B cell (primary cell): ENCODE results near the gene LCN12. TPM values are rescaled to one million over a fixed set of nuclear protein-coding genes. Genes with fewer than 3 reads are reported as not detected.

Experiments
- ATAC-seq: fragments of 200-7000 bp; cut with Tn5 transposase; one replicate; pipeline ENCODE4 v1.10.0; 2021; ENCODE audit warnings: low read depth, mild to moderate bottlenecking, moderate number of reproducible peaks, moderate library complexity
- CTCF ChIA-PET: fragments of 350-600 bp; sonication (Branson Sonifier 250); formaldehyde crosslinking; loops from one replicate; lab custom pipeline; 2021; ENCODE audit warnings: antibody characterized with exemption, inconsistent platforms; lab: Charles Lee
- POLR2A ChIA-PET: fragments of 350-600 bp; sonication (Branson Sonifier 250); formaldehyde crosslinking; loops from one replicate; lab custom pipeline; 2021; ENCODE audit warnings: antibody characterized with exemption; lab: Charles Lee
- DNase-seq: peaks from one replicate; pipeline ENCODE4 v3.0.0; 2013
- H2AFZ ChIP-seq: 2 replicates; pipeline ENCODE4 v1.6.1; 2012; ENCODE audit warnings: mild to moderate bottlenecking, low read depth, low read length; ENCODE audit not compliant: insufficient read depth, poor library complexity, severe bottlenecking
- H3K27ac ChIP-seq, 2 donors: 1 replicate in 1 of 2; 2 replicates in 1 of 2; pipeline ENCODE4 v1.5.1; 2012 to 2013; ENCODE audit warnings: low read length in 2 of 2, mild to moderate bottlenecking in 2 of 2, moderate library complexity in 1 of 2
- H3K27me3 ChIP-seq, 4 experiments: fragments of 200-600 bp in 1 of 4; sonication (generic) in 1 of 4; replicated peaks in 1 of 4; 1 replicate in 2 of 4; 2 replicates in 2 of 4; pipeline versions ENCODE4 v1.6.1 to v1.7.0; 2013 to 2016; ENCODE audit warnings: low read length in 3 of 4, mild to moderate bottlenecking in 2 of 4, mixed read lengths in 1 of 4, moderate library complexity in 1 of 4; ENCODE audit not compliant: insufficient read depth in 4 of 4, control insufficient read depth in 3 of 4; ENCODE audit errors: control extremely low read depth in 1 of 4
- H3K36me3 ChIP-seq, 2 experiments: replicated peaks in 1 of 2; 1 replicate in 1 of 2; 2 replicates in 1 of 2; pipeline versions ENCODE4 v1.6.1 to v1.7.1; 2013; ENCODE audit warnings: low read length in 1 of 2; ENCODE audit not compliant: insufficient read depth in 2 of 2, control insufficient read depth in 1 of 2; ENCODE audit errors: control extremely low read depth in 1 of 2, extremely low read depth in 1 of 2
- H3K4me1 ChIP-seq, 2 donors: fragments of 200-600 bp in 1 of 2; sonication (generic) in 1 of 2; 1 replicate in 1 of 2; 2 replicates in 1 of 2; pipeline versions ENCODE4 v1.5.1 to v1.6.1; 2013 to 2017; ENCODE audit warnings: low read length in 2 of 2; ENCODE audit not compliant: control insufficient read depth in 2 of 2, insufficient read depth in 2 of 2
- H3K4me2 ChIP-seq: replicated peaks from 2 replicates; pipeline ENCODE3; 2012; ENCODE audit warnings: mild to moderate bottlenecking, low read depth, low read length; ENCODE audit not compliant: poor library complexity, severe bottlenecking
- H3K4me3 ChIP-seq, 5 experiments: fragments of 200-600 bp in 1 of 5; sonication (generic) in 1 of 5; 1 replicate in 3 of 5; 2 replicates in 2 of 5; pipeline versions ENCODE4 v1.5.1 to v1.7.0; 2011 to 2016; ENCODE audit warnings: low read length in 4 of 5, mild to moderate bottlenecking in 4 of 5, low read depth in 2 of 5, control low read depth in 1 of 5, moderate library complexity in 1 of 5; ENCODE audit not compliant: insufficient read depth in 1 of 5; ENCODE audit errors: control extremely low read depth in 1 of 5, extremely low read depth in 1 of 5
- H3K79me2 ChIP-seq: fragments of 200-600 bp; sonication (generic); one replicate; pipeline ENCODE4 v1.6.0; 2016; ENCODE audit warnings: low read length; ENCODE audit not compliant: control insufficient read depth, insufficient read depth
- H3K9ac ChIP-seq: fragments of 200-600 bp; sonication (generic); 2 replicates; pipeline ENCODE4 v1.6.1; 2017; ENCODE audit warnings: mild to moderate bottlenecking, low read length, moderate library complexity
- H3K9me3 ChIP-seq, 3 donors: one replicate each; pipeline versions ENCODE4 v1.6.1 to v1.7.1; 2013; ENCODE audit warnings: low read length in 2 of 3; ENCODE audit not compliant: control insufficient read depth in 2 of 3, insufficient read depth in 1 of 3; ENCODE audit errors: control extremely low read depth in 1 of 3
- H4K20me1 ChIP-seq: 2 replicates; pipeline ENCODE4 v1.6.0; 2012; ENCODE audit warnings: mild to moderate bottlenecking, low read length; ENCODE audit not compliant: insufficient read depth, control insufficient read depth, poor library complexity, severe bottlenecking
- H3K27ac Mint-ChIP-seq: one replicate; pipeline ENCODE4 v1.8.0; 2021; ENCODE audit warnings: mixed read lengths
- H3K27me3 Mint-ChIP-seq: one replicate; pipeline ENCODE4 v1.8.0; 2021; ENCODE audit warnings: mixed read lengths
- H3K4me1 Mint-ChIP-seq: one replicate; pipeline ENCODE4 v1.8.0; 2021; ENCODE audit warnings: mixed read lengths
- H3K4me3 Mint-ChIP-seq: one replicate; pipeline ENCODE4 v1.8.0; 2021; ENCODE audit warnings: mixed read lengths
- H3K9me3 Mint-ChIP-seq: one replicate; pipeline ENCODE4 v1.8.0; 2022; ENCODE audit warnings: mixed read lengths; ENCODE audit not compliant: insufficient read depth
- EZH2 ChIP-seq: IDR thresholded peaks from 2 replicates; pipeline ENCODE4 v1.6.1; 2012; ENCODE audit warnings: borderline replicate concordance, low read depth, mild to moderate bottlenecking, moderate library complexity, low read length; ENCODE audit not compliant: insufficient read depth, poor library complexity, severe bottlenecking
- WGBS: methylation state at CpG from one replicate; pipeline ENCODE4 v1.1.5; 2013; ENCODE audit warnings: missing lambda C conversion rate; ENCODE audit not compliant: insufficient coverage; 5-methylcytosine and 5-hydroxymethylcytosine counted together
- intact Hi-C: fragments of 100-400 bp; cut with micrococcal nuclease; formaldehyde crosslinking; loops from one replicate; pipeline ENCODE4 v1.10.0; 2022
- polyA plus RNA-seq: library from polyadenylated mRNA; depleted of rRNA; stranded (reverse); fragments of >200 nt; gene quantifications from 2 replicates; pipeline ENCODE4 v1.2.3, GENCODE V29; 2012
- total RNA-seq, 2 donors: library from RNA; stranded (reverse); fragments of 120-200 nt in 1 of 2; gene quantifications; 1 replicate in 1 of 2; 2 replicates in 1 of 2; pipeline versions ENCODE4 v1.2.3 to v1.2.4, GENCODE V29; 2013 to 2022
- TF ChIP-seq, protein P1 (sequence below): fragments of 200-600 bp; IDR thresholded peaks from one replicate; pipeline ENCODE4 v1.8.0; 2022; ENCODE audit warnings: antibody characterized with exemption, mild to moderate bottlenecking

Gene LCN12
- total and polyA plus RNA-seq, 2 donors (not counting 1 experiment from before 2014, with no cell fraction given) = 2.4 to 2.6 TPM

DNA sequence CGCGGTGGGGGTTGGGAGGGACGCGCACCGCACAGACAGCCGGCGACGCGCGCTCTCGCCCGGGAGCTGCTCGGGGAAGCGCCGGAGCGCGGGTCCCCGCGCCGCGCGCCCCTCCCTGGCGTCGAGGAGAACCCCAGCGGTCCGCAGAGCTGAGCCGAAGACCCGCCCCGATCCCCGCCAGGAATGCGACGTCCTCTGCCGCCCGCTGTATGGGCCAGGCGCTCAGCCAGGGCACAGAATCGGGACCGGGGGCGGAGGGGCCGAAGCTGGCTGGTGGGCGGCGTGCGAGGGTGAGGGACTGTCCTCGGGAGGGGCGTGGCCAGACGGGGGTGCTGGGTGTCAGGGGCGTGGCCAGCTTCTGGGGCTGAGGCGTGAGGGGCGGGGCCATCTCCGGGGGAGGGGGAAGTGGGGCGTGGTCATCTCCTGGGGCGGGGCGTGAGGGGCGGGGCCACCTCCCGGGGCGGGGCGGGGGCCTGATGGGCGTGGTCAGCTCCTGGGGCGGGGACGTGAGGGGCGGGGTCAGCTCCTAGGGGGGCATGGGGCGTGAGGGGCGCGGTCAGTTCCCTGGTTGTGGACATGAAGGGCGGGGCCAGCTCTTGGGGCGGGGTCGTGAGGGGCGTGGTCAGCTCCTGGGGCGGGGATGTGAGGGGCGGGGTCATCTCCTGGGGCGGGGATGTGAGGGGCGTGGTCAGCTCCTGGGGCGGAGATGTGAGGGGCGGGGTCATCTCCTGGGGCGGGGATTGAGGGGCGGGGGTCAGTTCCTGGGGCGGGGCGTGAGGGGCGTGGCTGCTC lies 26.2 kb downstream of the LCN12 start:
- WGBS = 5% methylated on average over 59 of the region's 78 CpGs
- ATAC-seq (peak; percentile 63), DNase-seq (peak; percentile 68)
- Histone ChIP-seq H3K4me3 (peak overlapping the region in 3 of 5 experiments; percentile 2 to 29 (median 14)), H3K4me1 (peaks cover 3 to 5% of the 10 kb centered on the region in 2 donors), H4K20me1 (no peaks in the 10 kb centered on the region), H2AFZ (peak overlapping the region; percentile 22), H3K79me2 (no peaks in the 10 kb centered on the region), H3K9me3 (peaks cover 0 to 13% (median 0%) of the 10 kb centered on the region in 3 donors), H3K27me3 (peaks cover 0 to 59% (median 8%) of the 10 kb centered on the region in 4 experiments), H3K4me2 (peak overlapping the region; percentile 77), H3K36me3 (no peaks in the 10 kb centered on the region), H3K9ac (no peak overlapping the region), H3K27ac (no peak overlapping the region)
- no peak overlapping the region for H3K27ac Mint-ChIP-seq
- ChIA-PET CTCF (no interaction called here), POLR2A (interaction anchor here (0.6 to 1.1 kb wide), 3 partner anchors 14 to 487 kb away, joined by 3 to 4 read pairs (median 3); partner anchors contain the start of gene PAXX)
- intact Hi-C loops = no loop called here
- H3K4me1 Mint-ChIP-seq = peaks cover 5% of the 10 kb centered on the region
- TF ChIP-seq, protein P1, sequence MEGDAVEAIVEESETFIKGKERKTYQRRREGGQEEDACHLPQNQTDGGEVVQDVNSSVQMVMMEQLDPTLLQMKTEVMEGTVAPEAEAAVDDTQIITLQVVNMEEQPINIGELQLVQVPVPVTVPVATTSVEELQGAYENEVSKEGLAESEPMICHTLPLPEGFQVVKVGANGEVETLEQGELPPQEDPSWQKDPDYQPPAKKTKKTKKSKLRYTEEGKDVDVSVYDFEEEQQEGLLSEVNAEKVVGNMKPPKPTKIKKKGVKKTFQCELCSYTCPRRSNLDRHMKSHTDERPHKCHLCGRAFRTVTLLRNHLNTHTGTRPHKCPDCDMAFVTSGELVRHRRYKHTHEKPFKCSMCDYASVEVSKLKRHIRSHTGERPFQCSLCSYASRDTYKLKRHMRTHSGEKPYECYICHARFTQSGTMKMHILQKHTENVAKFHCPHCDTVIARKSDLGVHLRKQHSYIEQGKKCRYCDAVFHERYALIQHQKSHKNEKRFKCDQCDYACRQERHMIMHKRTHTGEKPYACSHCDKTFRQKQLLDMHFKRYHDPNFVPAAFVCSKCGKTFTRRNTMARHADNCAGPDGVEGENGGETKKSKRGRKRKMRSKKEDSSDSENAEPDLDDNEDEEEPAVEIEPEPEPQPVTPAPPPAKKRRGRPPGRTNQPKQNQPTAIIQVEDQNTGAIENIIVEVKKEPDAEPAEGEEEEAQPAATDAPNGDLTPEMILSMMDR = no peak
- TF ChIP-seq EZH2 = no peak
- H3K4me3 Mint-ChIP-seq = no peak overlapping the region
- H3K9me3 Mint-ChIP-seq = no peaks in the 10 kb centered on the region
- peaks cover 12% of the 10 kb centered on the region for H3K27me3 Mint-ChIP-seq
